HG03095 (cell line): ENCODE results near the gene USP47.

ENCODE experiments used
- ATAC-seq: cut with Tn5 transposase; IDR thresholded peaks from one replicate; pipeline ENCODE4 v1.9.1; 2021; ENCODE audit warnings: moderate library complexity; ENCODE audit not compliant: unreplicated experiment

USP47 gene

GRCh38 chr11:11929920-11930319 is 88.1 kb downstream of the USP47 start:
- no peak for ATAC-seq

GRCh38 chr11:11931461-11932055 is 89.8 kb downstream of the USP47 start:
- ATAC-seq, result no peak

- ATAC-seq, result no peak
These were observed 93.8 kb downstream of the USP47 start for GRCh38 chr11:11935536-11935935.

- ATAC-seq, result no peak
These were observed 95.7 kb downstream of the USP47 start for GRCh38 chr11:11937433-11937832.

GRCh38 chr11:11937957-11938356 is 96.2 kb downstream of the USP47 start:
- ATAC-seq, result no peak

GRCh38 chr11:11940551-11940950 is 98.8 kb downstream of the USP47 start:
- no peak for ATAC-seq

GRCh38 chr11:11942668-11943067 is 100.9 kb downstream of the USP47 start:
- ATAC-seq, result no peak

- no peak for ATAC-seq
These were observed 102.7 kb downstream of the USP47 start for GRCh38 chr11:11944444-11944843.

GRCh38 chr11:11946180-11946579 is 104.4 kb downstream of the USP47 start:
- ATAC-seq, result no peak

GRCh38 chr11:11946878-11947277 is 105.1 kb downstream of the USP47 start:
- no peak for ATAC-seq

GRCh38 chr11:11947825-11948224 is 106.1 kb downstream of the USP47 start:
- ATAC-seq, result no peak

- ATAC-seq, result no peak
These were observed 106.6 kb downstream of the USP47 start for GRCh38 chr11:11948242-11948947.

- no peak for ATAC-seq
These were observed 107.7 kb downstream of the USP47 start for GRCh38 chr11:11949482-11949881.

GRCh38 chr11:11952036-11952435 is 110.3 kb downstream of the USP47 start:
- ATAC-seq, result no peak

- ATAC-seq, result no peak
These were observed 114.2 kb downstream of the USP47 start for GRCh38 chr11:11956006-11956405.

GRCh38 chr11:11958403-11959231 is 116.8 kb downstream of the USP47 start:
- no peak for ATAC-seq

GRCh38 chr11:11959601-11960000 is 117.8 kb downstream of the USP47 start:
- no peak for ATAC-seq

- no peak for ATAC-seq
These were observed 118.9 kb downstream of the USP47 start for GRCh38 chr11:11960687-11961086.

- ATAC-seq, result no peak
These were observed 119.7 kb downstream of the USP47 start for GRCh38 chr11:11961399-11962028.

GRCh38 chr11:11963067-11963466 is 121.3 kb downstream of the USP47 start:
- ATAC-seq, result no peak
